Mucosa of descending colon (tissue), 3 donors: ENCODE measurements around the gene DAZAP1. TPM values are rescaled to one million over a fixed set of nuclear protein-coding genes. Genes with fewer than 3 reads are reported as not detected.

Experiments
- ATAC-seq: fragments of 200-7000 bp; cut with Tn5 transposase; one replicate; pipeline ENCODE4 v1.9.1; 2020; ENCODE audit warnings: mild to moderate bottlenecking, moderate library complexity
- DNase-seq, 3 donors: peaks; one replicate each; pipeline ENCODE4 v3.0.0-alpha.2; 2020
- H3K36me3 ChIP-seq: fragments of 200-600 bp; one replicate; pipeline ENCODE4 v1.8.0; 2021; ENCODE audit warnings: low read depth, mild to moderate bottlenecking
- H3K4me1 ChIP-seq: fragments of 200-600 bp; one replicate; pipeline ENCODE4 v1.8.0; 2021; ENCODE audit warnings: low read depth, mild to moderate bottlenecking
- H3K4me3 ChIP-seq: fragments of 200-600 bp; one replicate; pipeline ENCODE4 v1.8.0; 2021; ENCODE audit warnings: mild to moderate bottlenecking
- H3K9me3 ChIP-seq: fragments of 200-600 bp; one replicate; pipeline ENCODE4 v1.8.0; 2021; ENCODE audit warnings: mild to moderate bottlenecking
- intact Hi-C, 2 donors: fragments of 100-400 bp; cut with DNase I in 1 of 2; cut with micrococcal nuclease in 1 of 2; formaldehyde crosslinking; loops; one replicate each; pipeline versions ENCODE4 v1.11.0 to v1.11.1; 2022; cut with DNase I, micrococcal nuclease
- total RNA-seq, 3 donors: library from RNA; stranded (reverse); fragmentation: NEBNext Ultra II Directional in 2 of 3; extraction: Animal tissue kit (Norgen Biotek cat#: 25700) in 2 of 3; gene quantifications; one replicate each; pipeline versions ENCODE4 v1.2.1 to v1.2.4, GENCODE V29; 2021 to 2023
- TF ChIP-seq, protein P1 (sequence below): fragments of 200-600 bp; IDR thresholded peaks from one replicate; pipeline ENCODE4 v1.8.0; 2022; ENCODE audit warnings: antibody characterized with exemption, mild to moderate bottlenecking
- donor health status: DM: no; HTN: no; CAD: no; lungs with moderate emphysema.
- donor health status: DM: no; HTN: no; CAD: no.
- donor health status: DM: no; HTN: yes; CAD: no.

Gene DAZAP1
- total RNA-seq, 3 donors from 2014 or later, result 117 to 123 (median 119) TPM

DNA sequence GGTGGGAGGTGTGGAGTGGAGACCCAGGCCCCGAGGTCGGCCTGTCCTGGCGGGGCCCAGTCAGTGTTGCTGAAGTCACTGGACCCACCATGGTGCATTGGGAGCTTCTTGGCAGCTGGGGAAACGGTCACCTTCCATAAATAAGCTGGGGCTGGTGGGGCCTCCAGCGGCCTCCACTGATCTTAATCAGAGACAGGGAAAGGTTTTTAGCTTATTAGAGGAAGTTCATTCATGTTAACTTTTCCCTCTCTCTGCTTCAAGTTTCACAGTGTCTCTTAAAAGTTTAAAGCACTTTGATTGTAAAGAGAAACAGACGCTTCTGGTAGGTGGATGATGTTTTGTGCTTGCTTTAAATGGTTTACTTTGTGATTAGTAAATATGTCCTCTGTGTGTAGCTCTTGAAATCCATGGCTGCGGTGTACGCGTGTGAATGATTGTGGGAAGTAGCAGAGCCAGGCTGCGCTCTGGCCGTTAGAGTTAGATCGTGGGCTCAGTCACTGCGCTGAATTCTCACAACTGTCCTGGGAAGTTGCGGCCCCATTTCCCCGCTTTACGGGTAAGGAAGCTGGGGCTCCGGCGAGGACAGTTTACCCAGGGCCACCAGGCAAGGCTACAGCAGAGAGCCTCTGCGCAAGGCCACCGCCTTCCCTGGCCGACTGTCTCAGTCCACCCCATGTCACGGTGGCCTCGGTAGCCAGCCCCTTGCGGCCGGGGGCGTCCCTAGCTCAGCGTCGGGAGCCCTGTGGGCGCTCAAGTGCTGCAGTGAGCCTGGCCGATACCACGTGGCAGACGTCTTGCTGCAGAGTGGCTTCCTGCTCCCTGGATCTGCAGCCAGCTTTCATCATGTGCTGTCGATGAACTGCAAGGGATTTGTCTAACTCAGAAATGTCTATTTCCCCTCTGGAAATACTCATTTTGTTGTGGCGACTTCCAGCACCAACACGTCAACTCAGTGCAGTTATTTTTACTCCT is 40.2 kb upstream of the DAZAP1 start:
- intact Hi-C loops, result no loop called here
- no peak overlapping the region for H3K4me3 ChIP-seq
- ATAC-seq (no peak), DNase-seq (no peak)
- TF ChIP-seq, protein P1, sequence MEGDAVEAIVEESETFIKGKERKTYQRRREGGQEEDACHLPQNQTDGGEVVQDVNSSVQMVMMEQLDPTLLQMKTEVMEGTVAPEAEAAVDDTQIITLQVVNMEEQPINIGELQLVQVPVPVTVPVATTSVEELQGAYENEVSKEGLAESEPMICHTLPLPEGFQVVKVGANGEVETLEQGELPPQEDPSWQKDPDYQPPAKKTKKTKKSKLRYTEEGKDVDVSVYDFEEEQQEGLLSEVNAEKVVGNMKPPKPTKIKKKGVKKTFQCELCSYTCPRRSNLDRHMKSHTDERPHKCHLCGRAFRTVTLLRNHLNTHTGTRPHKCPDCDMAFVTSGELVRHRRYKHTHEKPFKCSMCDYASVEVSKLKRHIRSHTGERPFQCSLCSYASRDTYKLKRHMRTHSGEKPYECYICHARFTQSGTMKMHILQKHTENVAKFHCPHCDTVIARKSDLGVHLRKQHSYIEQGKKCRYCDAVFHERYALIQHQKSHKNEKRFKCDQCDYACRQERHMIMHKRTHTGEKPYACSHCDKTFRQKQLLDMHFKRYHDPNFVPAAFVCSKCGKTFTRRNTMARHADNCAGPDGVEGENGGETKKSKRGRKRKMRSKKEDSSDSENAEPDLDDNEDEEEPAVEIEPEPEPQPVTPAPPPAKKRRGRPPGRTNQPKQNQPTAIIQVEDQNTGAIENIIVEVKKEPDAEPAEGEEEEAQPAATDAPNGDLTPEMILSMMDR, result no peak
- peaks cover 13% of the 10 kb centered on the region for H3K36me3 ChIP-seq
- no peaks in the 10 kb centered on the region for H3K4me1 ChIP-seq
- H3K9me3 ChIP-seq, result no peaks in the 10 kb centered on the region

DNA sequence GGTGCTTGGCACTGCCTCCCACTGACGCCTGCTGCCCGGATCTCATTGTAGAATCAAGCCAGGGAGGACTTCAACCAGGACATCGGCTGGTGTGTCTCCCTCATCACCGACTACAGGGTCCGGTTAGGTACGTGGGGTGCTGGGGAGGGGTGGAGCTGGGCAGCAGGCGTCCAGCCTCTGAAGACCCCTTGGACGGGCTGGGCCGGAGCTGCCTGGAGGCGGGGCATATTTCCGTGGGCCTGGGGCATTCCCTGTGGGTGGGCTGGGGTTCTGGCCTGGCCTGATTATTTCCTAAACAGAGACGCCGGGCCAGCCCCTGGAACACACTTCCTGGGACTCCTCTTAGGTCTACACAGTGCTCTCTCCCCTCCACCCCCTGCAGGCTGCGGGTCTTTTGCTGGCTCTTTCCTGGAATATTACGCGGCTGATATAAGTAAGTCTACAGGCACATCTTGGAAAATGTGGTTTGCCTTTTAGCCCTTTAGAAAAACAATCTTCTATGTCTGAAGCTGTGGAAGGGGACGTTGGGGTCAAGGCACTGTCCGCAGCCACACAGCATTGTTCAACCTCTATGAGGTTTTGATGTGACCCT is 38.1 kb upstream of the DAZAP1 start:
- Histone ChIP-seq H3K9me3 (no peaks in the 10 kb centered on the region), H3K4me3 (no peak overlapping the region), H3K4me1 (no peaks in the 10 kb centered on the region), H3K36me3 (peaks cover 15% of the 10 kb centered on the region)
- TF ChIP-seq, protein P1, result no peak
- DNase-seq (no peak), ATAC-seq (no peak)
- intact Hi-C loops, result no loop called here

DNA sequence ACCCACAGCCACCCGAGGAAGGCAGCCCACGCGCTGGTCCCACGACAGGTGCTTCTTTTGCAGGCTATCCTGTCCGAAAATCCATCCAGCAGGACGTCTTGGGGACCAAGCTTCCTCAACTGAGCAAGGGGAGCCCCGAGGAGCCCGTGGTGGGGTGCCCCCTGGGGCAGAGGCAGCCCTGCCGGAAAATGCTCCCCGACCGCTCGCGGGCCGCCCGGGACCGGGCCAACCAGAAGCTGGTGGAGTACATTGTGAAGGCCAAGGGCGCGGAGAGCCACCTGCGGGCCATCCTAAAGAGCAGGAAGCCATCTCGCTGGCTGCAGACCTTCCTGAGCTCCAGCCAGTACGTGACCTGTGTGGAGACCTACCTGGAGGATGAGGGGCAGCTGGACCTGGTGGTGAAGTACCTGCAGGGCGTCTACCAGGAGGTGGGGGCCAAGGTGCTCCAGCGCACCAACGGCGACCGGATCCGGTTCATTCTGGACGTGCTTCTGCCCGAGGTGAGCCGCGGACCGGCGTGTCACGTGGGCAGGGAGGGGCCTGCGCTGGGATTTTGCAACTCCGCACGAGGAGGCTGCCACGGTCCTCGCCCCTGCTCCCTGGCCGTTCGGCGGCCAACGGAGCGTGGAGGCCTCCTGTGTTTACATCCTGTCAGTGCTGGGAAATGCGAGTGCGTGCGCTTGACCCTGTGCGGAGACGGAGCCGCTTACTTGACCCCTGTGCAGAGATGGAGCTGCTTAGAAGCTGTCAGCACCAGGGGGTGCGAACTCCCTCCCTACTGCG is 36.6 kb upstream of the DAZAP1 start:
- H3K9me3 ChIP-seq, result no peaks in the 10 kb centered on the region
- no peak for ATAC-seq
- DNase-seq, result no peak
- intact Hi-C loops, result no loop called here
- peaks cover 11% of the 10 kb centered on the region for H3K36me3 ChIP-seq
- H3K4me1 ChIP-seq, result no peaks in the 10 kb centered on the region
- TF ChIP-seq, protein P1, result no peak
- no peak overlapping the region for H3K4me3 ChIP-seq

DNA sequence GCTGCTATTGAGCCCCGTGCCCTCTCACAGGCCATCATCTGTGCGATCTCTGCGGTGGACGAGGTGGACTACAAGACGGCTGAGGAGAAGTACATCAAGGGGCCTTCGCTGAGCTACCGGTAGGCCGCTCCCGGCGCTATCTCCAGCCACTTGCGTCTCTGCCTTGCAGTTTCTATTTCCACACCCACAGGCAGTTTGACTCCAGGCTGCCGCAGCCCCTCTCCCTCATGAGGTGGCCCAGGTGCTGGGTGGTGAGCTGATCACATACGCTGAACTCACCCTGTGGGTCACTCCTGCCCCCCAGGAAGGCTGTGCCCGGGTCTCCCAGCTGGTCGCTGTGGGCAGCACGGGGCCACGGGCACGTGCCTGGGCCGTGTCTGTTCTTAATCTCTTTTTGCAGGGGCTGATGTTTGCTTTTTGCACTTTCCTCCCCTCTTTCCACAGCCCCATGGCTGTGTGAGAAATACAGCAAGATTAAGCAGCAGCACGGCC is 34.3 kb upstream of the DAZAP1 start:
- DNase-seq (no peak), ATAC-seq (no peak)
- no peak overlapping the region for H3K4me3 ChIP-seq
- no peaks in the 10 kb centered on the region for H3K4me1 ChIP-seq
- intact Hi-C loops, result no loop called here
- H3K36me3 ChIP-seq, result peaks cover 7% of the 10 kb centered on the region
- H3K9me3 ChIP-seq, result no peaks in the 10 kb centered on the region
- TF ChIP-seq, protein P1, result no peak

DNA sequence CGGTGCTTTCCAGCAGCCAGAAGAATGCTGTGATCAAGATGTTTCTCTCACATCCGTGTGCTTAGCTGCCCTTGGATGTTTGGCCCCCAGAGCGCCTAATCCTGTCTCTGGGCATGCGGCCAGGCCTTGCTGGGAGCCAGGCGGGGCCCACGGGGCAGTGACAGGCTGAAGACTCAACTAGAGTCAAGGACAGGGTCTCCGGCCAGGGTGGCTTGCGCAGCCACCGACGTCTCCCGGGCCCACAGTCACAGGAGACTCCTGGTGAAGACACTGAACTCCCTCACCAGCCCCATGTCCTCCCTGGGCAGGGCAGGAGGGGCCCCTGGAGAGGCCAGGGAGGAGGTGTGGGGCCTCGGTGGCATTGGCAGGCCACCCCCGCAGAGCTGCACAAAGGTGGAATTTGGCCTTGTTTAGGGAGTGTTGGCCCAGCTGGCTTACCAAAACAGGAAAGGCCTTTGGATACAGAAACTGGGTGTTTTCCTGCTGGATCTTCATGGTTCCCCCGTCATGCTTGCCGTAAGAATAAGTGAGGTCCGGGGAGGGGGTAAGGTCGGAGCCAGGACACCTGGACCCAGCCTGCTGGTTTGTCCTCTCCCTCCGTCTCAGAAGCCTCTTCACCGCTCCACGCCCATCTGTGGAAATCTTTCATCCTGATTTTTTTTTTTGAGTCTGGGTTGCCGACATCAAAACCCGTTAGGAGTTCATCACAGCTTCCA is 33.7 kb upstream of the DAZAP1 start:
- H3K4me1 ChIP-seq, result no peaks in the 10 kb centered on the region
- peaks cover 7% of the 10 kb centered on the region for H3K36me3 ChIP-seq
- TF ChIP-seq, protein P1, result no peak
- ATAC-seq (peak; percentile 14), DNase-seq (no peak)
- no peak overlapping the region for H3K4me3 ChIP-seq
- intact Hi-C loops, result no loop called here
- no peaks in the 10 kb centered on the region for H3K9me3 ChIP-seq
